Fibroblast of lung (primary cell): ENCODE measurements around the gene RASSF4. TPM values are rescaled to one million over a fixed set of nuclear protein-coding genes. Genes with fewer than 3 reads are reported as not detected.

ENCODE experiments used
- DNase-seq, 2 donors: peaks; one replicate each; pipeline versions ENCODE4 v3.0.0 to v3.0.0-alpha.2; 2010; ENCODE audit warnings: low read depth in 2 of 2
- H2AFZ ChIP-seq: 2 replicates; pipeline ENCODE4 v1.5.1; 2012; ENCODE audit warnings: low read length, control low read depth, inconsistent platforms
- H3K27ac ChIP-seq: 2 replicates; pipeline ENCODE4 v1.5.1; 2011; ENCODE audit warnings: low read length, control low read depth; ENCODE audit not compliant: insufficient read depth
- H3K27me3 ChIP-seq: 2 replicates; pipeline ENCODE4 v1.5.1; 2011; ENCODE audit warnings: mild to moderate bottlenecking, low read length; ENCODE audit not compliant: control insufficient read depth, insufficient read depth
- H3K36me3 ChIP-seq: 2 replicates; pipeline ENCODE4 v1.5.1; 2011; ENCODE audit warnings: low read length; ENCODE audit not compliant: control insufficient read depth, insufficient read depth
- H3K4me1 ChIP-seq: 2 replicates; pipeline ENCODE4 v1.5.1; 2011; ENCODE audit warnings: low read length; ENCODE audit not compliant: control insufficient read depth, insufficient read depth; ENCODE audit errors: extremely low read depth
- H3K4me2 ChIP-seq: 2 replicates; pipeline ENCODE4 v1.5.1; 2011; ENCODE audit warnings: low read length, control low read depth; ENCODE audit not compliant: insufficient read depth; ENCODE audit errors: extremely low read depth
- H3K4me3 ChIP-seq, 4 experiments: fragments of 200-600 bp in 1 of 4; sonication (generic) in 1 of 4; replicated peaks in 1 of 4; 2 replicates each; pipeline ENCODE4 v1.5.1; 2011 to 2016; ENCODE audit warnings: low read length in 4 of 4, low read depth in 3 of 4, mild to moderate bottlenecking in 3 of 4, control low read depth in 2 of 4, inconsistent platforms in 1 of 4, mixed read lengths in 1 of 4; ENCODE audit not compliant: insufficient read depth in 1 of 4; ENCODE audit errors: control extremely low read depth in 1 of 4
- H3K79me2 ChIP-seq: 2 replicates; pipeline ENCODE4 v1.5.1; 2012; ENCODE audit warnings: mild to moderate bottlenecking, low read length, inconsistent platforms; ENCODE audit not compliant: control insufficient read depth, insufficient read depth
- H3K9ac ChIP-seq: 2 replicates; pipeline ENCODE4 v1.5.1; 2011; ENCODE audit warnings: mild to moderate bottlenecking, low read length, control low read depth; ENCODE audit not compliant: insufficient read depth
- H3K9me3 ChIP-seq: 2 replicates; pipeline ENCODE4 v1.5.1; 2012; ENCODE audit warnings: low read depth, low read length; ENCODE audit not compliant: control insufficient read depth, insufficient read depth
- H4K20me1 ChIP-seq: 2 replicates; pipeline ENCODE4 v1.5.1; 2011; ENCODE audit warnings: low read length; ENCODE audit not compliant: control insufficient read depth, insufficient read depth; ENCODE audit errors: extremely low read depth
- EZH2 ChIP-seq: IDR thresholded peaks from 2 replicates; pipeline ENCODE4 v1.5.1; 2012; ENCODE audit warnings: low read length, control low read depth, mild to moderate bottlenecking; ENCODE audit errors: missing control alignments
- polyA plus RNA-seq, 2 donors: library from polyadenylated mRNA; depleted of rRNA in 1 of 2; stranded (reverse) in 1 of 2; unstranded in 1 of 2; fragments of >200 nt; gene quantifications; 2 replicates each; pipeline ENCODE4 v1.2.1, GENCODE V29; 2011 to 2012; ENCODE audit warnings: missing spikeins in 1 of 2
- total RNA-seq: library from RNA; depleted of rRNA; stranded (reverse); fragments of >200 nt; gene quantifications from 2 replicates; pipeline ENCODE4 v1.2.1, GENCODE V29; 2014
- TF ChIP-seq, protein P1 (sequence below), 2 donors: IDR thresholded peaks in 1 of 2; conservative IDR thresholded peaks in 1 of 2; 1 replicate in 1 of 2; 2 replicates in 1 of 2; pipeline ENCODE4 v1.5.1; 2011 to 2012; ENCODE audit warnings: low read length in 2 of 2, control low read depth in 1 of 2, inconsistent platforms in 1 of 2, low read depth in 1 of 2, mild to moderate bottlenecking in 1 of 2

RASSF4 gene
- total and polyA plus RNA-seq, 2 donors (not counting 1 experiment from before 2014, with no cell fraction given): 6.4 to 11.4 TPM

DNA sequence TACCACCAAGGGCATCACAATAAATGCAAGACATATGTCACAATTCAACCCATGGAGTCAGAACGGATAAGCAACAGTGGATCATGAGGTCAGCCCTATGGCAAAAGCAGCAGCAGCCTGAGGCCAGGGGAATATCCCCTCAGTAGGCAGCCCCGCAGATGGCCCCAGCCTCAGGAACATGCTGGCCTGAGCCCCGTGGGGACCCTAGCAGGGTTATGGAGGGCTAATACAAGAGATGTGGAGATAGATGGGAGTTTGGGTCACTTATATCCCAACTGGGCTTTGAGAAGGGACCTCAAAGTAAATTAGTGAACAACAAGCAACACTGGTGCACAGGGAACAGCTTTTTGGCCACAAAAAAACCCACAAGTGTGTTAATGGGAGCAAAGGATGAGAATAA lies 39.4 kb upstream of the RASSF4 start:
- no peak overlapping the region for H3K4me2 ChIP-seq

DNA sequence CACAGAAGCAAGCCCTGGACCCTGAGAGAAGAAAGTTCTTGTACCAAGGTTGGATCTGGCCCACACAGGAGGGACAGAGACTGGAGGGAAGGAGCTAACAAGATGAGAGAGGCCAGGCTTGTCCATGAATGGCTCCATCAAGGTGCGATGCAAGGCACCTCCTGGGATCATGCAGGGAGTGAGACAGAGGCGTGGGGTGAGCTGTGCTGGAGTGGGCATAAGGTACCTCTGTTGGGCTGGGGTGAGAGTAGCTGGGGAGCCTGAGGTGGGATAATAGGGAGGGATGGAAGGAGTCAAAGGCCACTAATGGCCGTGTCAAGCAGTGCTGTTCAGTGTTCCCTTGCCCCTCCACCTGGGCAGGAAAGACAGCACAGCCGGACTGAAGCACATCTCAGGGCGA lies 38.5 kb upstream of the RASSF4 start:
- Histone ChIP-seq H3K9ac (no peak overlapping the region), H3K4me3 (no peak overlapping the region), H3K27ac (no peak overlapping the region), H2AFZ (no peak overlapping the region), H3K4me1 (no peaks in the 10 kb centered on the region), H3K4me2 (no peak overlapping the region), H3K36me3 (no peaks in the 10 kb centered on the region), H3K9me3 (no peaks in the 10 kb centered on the region), H3K27me3 (peaks cover 7% of the 10 kb centered on the region), H4K20me1 (no peaks in the 10 kb centered on the region), H3K79me2 (no peaks in the 10 kb centered on the region)
- DNase-seq: no peak
- TF ChIP-seq, protein P1, sequence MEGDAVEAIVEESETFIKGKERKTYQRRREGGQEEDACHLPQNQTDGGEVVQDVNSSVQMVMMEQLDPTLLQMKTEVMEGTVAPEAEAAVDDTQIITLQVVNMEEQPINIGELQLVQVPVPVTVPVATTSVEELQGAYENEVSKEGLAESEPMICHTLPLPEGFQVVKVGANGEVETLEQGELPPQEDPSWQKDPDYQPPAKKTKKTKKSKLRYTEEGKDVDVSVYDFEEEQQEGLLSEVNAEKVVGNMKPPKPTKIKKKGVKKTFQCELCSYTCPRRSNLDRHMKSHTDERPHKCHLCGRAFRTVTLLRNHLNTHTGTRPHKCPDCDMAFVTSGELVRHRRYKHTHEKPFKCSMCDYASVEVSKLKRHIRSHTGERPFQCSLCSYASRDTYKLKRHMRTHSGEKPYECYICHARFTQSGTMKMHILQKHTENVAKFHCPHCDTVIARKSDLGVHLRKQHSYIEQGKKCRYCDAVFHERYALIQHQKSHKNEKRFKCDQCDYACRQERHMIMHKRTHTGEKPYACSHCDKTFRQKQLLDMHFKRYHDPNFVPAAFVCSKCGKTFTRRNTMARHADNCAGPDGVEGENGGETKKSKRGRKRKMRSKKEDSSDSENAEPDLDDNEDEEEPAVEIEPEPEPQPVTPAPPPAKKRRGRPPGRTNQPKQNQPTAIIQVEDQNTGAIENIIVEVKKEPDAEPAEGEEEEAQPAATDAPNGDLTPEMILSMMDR (conservative IDR thresholded peaks at IDR 0.05 in 1 of 2, IDR thresholded peaks at IDR 0.05 in 1 of 2; ENCODE audit: low read depth in 1 of 2, low read length in 2 of 2): no peak
- TF ChIP-seq EZH2: no peak

More for the DNA sequence above, 39.4 kb upstream of the RASSF4 start:
- no peaks in the 10 kb centered on the region for H3K36me3 ChIP-seq
- H4K20me1 ChIP-seq: no peaks in the 10 kb centered on the region
- H3K4me3 ChIP-seq: no peak overlapping the region
- H3K27me3 ChIP-seq: peaks cover 5% of the 10 kb centered on the region
- TF ChIP-seq, protein P1 (conservative IDR thresholded peaks at IDR 0.05 in 1 of 2, IDR thresholded peaks at IDR 0.05 in 1 of 2; ENCODE audit: low read depth in 1 of 2, low read length in 2 of 2): no peak
- TF ChIP-seq EZH2: no peak
- no peak for DNase-seq
- H3K9ac ChIP-seq: no peak overlapping the region
- H3K27ac ChIP-seq: no peak overlapping the region
- no peaks in the 10 kb centered on the region for H3K4me1 ChIP-seq
- H3K9me3 ChIP-seq: no peaks in the 10 kb centered on the region
- H2AFZ ChIP-seq: no peak overlapping the region
- H3K79me2 ChIP-seq: no peaks in the 10 kb centered on the region

DNA sequence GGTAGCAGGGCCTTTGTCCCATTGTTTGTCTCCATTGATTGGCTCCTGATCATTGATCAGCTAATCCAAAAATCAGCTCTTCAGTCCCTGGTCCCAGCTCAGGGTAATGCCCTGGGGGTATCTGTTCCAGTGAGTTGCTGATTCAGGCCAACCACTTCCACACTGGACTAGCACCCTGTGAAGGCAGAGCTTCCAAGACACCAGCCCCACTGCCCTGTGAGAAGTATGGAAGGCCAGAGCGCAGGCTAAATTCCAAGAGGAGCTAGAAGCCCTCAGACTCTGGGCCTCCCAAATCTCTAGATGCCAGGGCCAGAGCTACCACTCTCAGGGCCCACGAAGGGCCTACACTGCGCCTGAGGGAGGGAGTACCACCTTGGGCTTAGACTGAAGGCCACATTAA lies 38.1 kb upstream of the RASSF4 start:
- no peak overlapping the region for H2AFZ ChIP-seq
- H3K9ac ChIP-seq: no peak overlapping the region
- no peak overlapping the region for H3K27ac ChIP-seq
- H3K4me2 ChIP-seq: no peak overlapping the region
- H3K79me2 ChIP-seq: no peaks in the 10 kb centered on the region
- no peak for DNase-seq
- no peak for TF ChIP-seq EZH2
- TF ChIP-seq, protein P1 (conservative IDR thresholded peaks at IDR 0.05 in 1 of 2, IDR thresholded peaks at IDR 0.05 in 1 of 2; ENCODE audit: low read depth in 1 of 2, low read length in 2 of 2): no peak
- no peaks in the 10 kb centered on the region for H3K36me3 ChIP-seq
- no peaks in the 10 kb centered on the region for H3K4me1 ChIP-seq
- H4K20me1 ChIP-seq: no peaks in the 10 kb centered on the region
- H3K4me3 ChIP-seq: no peak overlapping the region
- no peaks in the 10 kb centered on the region for H3K9me3 ChIP-seq
- peaks cover 7% of the 10 kb centered on the region for H3K27me3 ChIP-seq
